DMS153 (cell line): Measurements from ENCODE around the gene MAGEA2B.
"Not testable (repeated sequence)": the region's sequence is repeated elsewhere in the genome, so short reads cannot be mapped to it uniquely, and the experiment has no call there.

Experiments
- DNase-seq: peaks from one replicate; lab custom pipeline; 2025; lab: John Stamatoyannopoulos, UW

The MAGEA2B gene

GRCh38 chrX:152713815-152714787 is at the start of gene MAGEA2B:
Gene MAGEA2B, plus strand, starts transcription at chrX:152714628. Its CDS starts 2,479 bp downstream, at chrX:152717107.
- not testable (repeated sequence) for DNase-seq

- no peak for DNase-seq
Observed at GRCh38 chrX:152674135-152674534, 40.3 kb upstream of the MAGEA2B start.

- DNase-seq, result not testable (repeated sequence)
Observed at GRCh38 chrX:152674652-152675051, 39.8 kb upstream of the MAGEA2B start.

- not testable (repeated sequence) for DNase-seq
Observed at GRCh38 chrX:152681012-152681411, 33.4 kb upstream of the MAGEA2B start.

- not testable (repeated sequence) for DNase-seq
Observed at GRCh38 chrX:152697952-152698931, 16.2 kb upstream of the MAGEA2B start, which contains the start of gene MAGEA3. Gene MAGEA3, plus strand, starts transcription at chrX:152698794. Its CDS starts 2,039 bp downstream, at chrX:152700833.

- DNase-seq, result not testable (repeated sequence)
Observed at GRCh38 chrX:152700390-152700789, 14.0 kb upstream of the MAGEA2B start.

- DNase-seq, result not testable (repeated sequence)
Observed at GRCh38 chrX:152706500-152706899, 7.9 kb upstream of the MAGEA2B start.

GRCh38 chrX:152709173-152709572 is 5.3 kb upstream of the MAGEA2B start, which contains the start of gene CSAG2:
Gene CSAG2, minus strand, starts transcription at chrX:152709273. Its CDS starts 161 bp downstream, at chrX:152709112.
- DNase-seq, result not testable (repeated sequence)

GRCh38 chrX:152713195-152713594 is 1.2 kb upstream of the MAGEA2B start:
- not testable (repeated sequence) for DNase-seq

GRCh38 chrX:152725409-152725808 is 11.0 kb downstream of the MAGEA2B start:
- DNase-seq, result no peak

GRCh38 chrX:152733261-152733975 is 19.0 kb downstream of the MAGEA2B start, which contains the start of the genes CSAG1 and MAGEA12:
Gene CSAG1, minus strand, starts transcription at chrX:152733721. Its CDS starts 1,261 bp downstream, at chrX:152732460.
Gene MAGEA12, plus strand, starts transcription at chrX:152733757. Its CDS starts 2,405 bp downstream, at chrX:152736162.
- no peak for DNase-seq

GRCh38 chrX:152734143-152734858 is 19.9 kb downstream of the MAGEA2B start:
- not testable (repeated sequence) for DNase-seq

- DNase-seq, result no peak
Observed at GRCh38 chrX:152735101-152735500, 20.7 kb downstream of the MAGEA2B start.

- DNase-seq, result no peak
Observed at GRCh38 chrX:152735860-152736511, 21.6 kb downstream of the MAGEA2B start.

GRCh38 chrX:152736528-152736927 is 22.1 kb downstream of the MAGEA2B start:
- not testable (repeated sequence) for DNase-seq

- no peak for DNase-seq
Observed at GRCh38 chrX:152738560-152738959, 24.1 kb downstream of the MAGEA2B start.

GRCh38 chrX:152753686-152754650 is 39.5 kb downstream of the MAGEA2B start, which contains the start of gene MAGEA2:
Gene MAGEA2, minus strand, starts transcription at chrX:152753842. Its CDS starts 2,479 bp downstream, at chrX:152751363.
- not testable (repeated sequence) for DNase-seq

GRCh38 chrX:152754871-152755270 is 40.4 kb downstream of the MAGEA2B start:
- not testable (repeated sequence) for DNase-seq
